Spleen (tissue), 7 donors: ENCODE results near the gene NPTN.

Experiments
- POLR2A ChIP-seq, 3 donors: fragments of 450-650 bp; IDR thresholded peaks; one replicate each; pipeline ENCODE4 v1.5.1; 2017; ENCODE audit warnings: antibody characterized with exemption in 3 of 3, mild to moderate bottlenecking in 1 of 3
- TF ChIP-seq, protein P1 (sequence below), 11 experiments: fragments of 200-600 bp in 7 of 11; fragments of 450-650 bp in 4 of 11; sonication (generic) in 4 of 11; IDR thresholded peaks in 8 of 11; conservative IDR thresholded peaks in 3 of 11; 1 replicate in 7 of 11; 2 replicates in 4 of 11; pipeline versions ENCODE4 v1.4.0 to v1.8.0; 2016 to 2021; ENCODE audit warnings: antibody characterized with exemption in 11 of 11, inconsistent platforms in 4 of 11, mild to moderate bottlenecking in 1 of 11
- donor health status: DM: no; HTN: no; CAD: no; lungs with moderate emphysema.
- donor health status: DM: no; HTN: no; CAD: no.
- donor health status: DM: no; HTN: no; CAD: no.

DNA sequence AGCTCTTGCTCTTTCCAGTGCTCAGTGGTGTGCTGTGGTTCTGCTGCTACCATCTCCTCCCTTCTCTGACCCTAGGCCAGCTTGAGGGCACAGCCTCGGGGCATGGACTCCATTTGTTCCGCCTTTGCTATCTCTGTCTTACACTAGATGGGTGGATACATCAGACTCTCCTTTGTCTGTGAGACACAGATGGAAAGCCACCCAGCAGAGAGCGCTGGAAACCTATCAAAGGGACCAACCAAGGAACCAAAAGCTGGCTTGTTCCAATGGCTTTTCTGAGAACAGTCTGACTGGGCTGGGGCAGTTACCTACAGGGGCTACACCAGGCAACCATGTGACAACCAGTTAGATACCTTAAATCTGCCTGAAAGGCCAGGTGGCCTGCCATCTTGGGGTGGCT is 63.8 kb downstream of the NPTN start:
- TF ChIP-seq, protein P1, sequence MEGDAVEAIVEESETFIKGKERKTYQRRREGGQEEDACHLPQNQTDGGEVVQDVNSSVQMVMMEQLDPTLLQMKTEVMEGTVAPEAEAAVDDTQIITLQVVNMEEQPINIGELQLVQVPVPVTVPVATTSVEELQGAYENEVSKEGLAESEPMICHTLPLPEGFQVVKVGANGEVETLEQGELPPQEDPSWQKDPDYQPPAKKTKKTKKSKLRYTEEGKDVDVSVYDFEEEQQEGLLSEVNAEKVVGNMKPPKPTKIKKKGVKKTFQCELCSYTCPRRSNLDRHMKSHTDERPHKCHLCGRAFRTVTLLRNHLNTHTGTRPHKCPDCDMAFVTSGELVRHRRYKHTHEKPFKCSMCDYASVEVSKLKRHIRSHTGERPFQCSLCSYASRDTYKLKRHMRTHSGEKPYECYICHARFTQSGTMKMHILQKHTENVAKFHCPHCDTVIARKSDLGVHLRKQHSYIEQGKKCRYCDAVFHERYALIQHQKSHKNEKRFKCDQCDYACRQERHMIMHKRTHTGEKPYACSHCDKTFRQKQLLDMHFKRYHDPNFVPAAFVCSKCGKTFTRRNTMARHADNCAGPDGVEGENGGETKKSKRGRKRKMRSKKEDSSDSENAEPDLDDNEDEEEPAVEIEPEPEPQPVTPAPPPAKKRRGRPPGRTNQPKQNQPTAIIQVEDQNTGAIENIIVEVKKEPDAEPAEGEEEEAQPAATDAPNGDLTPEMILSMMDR (IDR thresholded peaks at IDR 0.05 in 8 of 11, conservative IDR thresholded peaks at IDR 0.05 in 3 of 11) = no peak
- TF ChIP-seq POLR2A (IDR thresholded peaks at IDR 0.05) = no peak
